HCT116 (cell line): Measurements from ENCODE around the gene TNNT2. TPM values are rescaled to one million over a fixed set of nuclear protein-coding genes. Genes with fewer than 3 reads are reported as not detected.

ENCODE experiments used
- ATAC-seq: fragments of 200-7000 bp; cut with Tn5 transposase; 2 replicates; pipeline ENCODE4 v1.9.1; 2020; ENCODE audit warnings: mild to moderate bottlenecking, moderate library complexity
- BruUV-seq: library from RNA; stranded (reverse); fragments of 400-500 nt; replicated peaks from 2 replicates; lab custom pipeline; 2021; lab: Mats Ljungman, UMichigan
- CTCF ChIA-PET: fragments of 300-600 bp; sonication (Branson Sonifier 250); formaldehyde crosslinking; loops from one replicate; lab custom pipeline; 2021; ENCODE audit warnings: antibody characterized with exemption; lab: Charles Lee
- POLR2A ChIA-PET: fragments of 300-600, 350-600 bp; sonication (Branson Sonifier 250); formaldehyde crosslinking; loops from one replicate; lab custom pipeline; 2021; ENCODE audit warnings: antibody characterized with exemption; lab: Charles Lee
- RAD21 ChIA-PET, 2 experiments: fragments of 300-600 bp; sonication (Branson Sonifier 250); formaldehyde crosslinking; loops; one replicate each; lab custom pipeline; 2023; ENCODE audit warnings: low total read pairs in 2 of 2; ENCODE audit not compliant: uncharacterized antibody in 2 of 2, unreplicated experiment in 2 of 2, low non-redundant PET in 1 of 2; lab: Charles Lee
- DNase-seq: peaks from one replicate; pipeline ENCODE4 v3.0.0-alpha.2; 2010; ENCODE audit warnings: low read depth, low spot score
- H2AFZ ChIP-seq: fragments of 200-600 bp; shearing (Covaris generic), sonication (generic); 2 replicates; pipeline ENCODE4 v1.6.1; 2017; ENCODE audit warnings: low read depth, mixed run types, mixed read lengths, antibody characterized with exemption, low read length; ENCODE audit not compliant: poor library complexity, severe bottlenecking
- H3K27ac ChIP-seq: 2 replicates; pipeline ENCODE4 v1.5.1; 2012; ENCODE audit warnings: low read depth, low read length
- H3K27me3 ChIP-seq: fragments of 200-600 bp; sonication (generic); 2 replicates; pipeline ENCODE4 v1.6.1; 2016; ENCODE audit warnings: mixed run types, low read length, mixed read lengths; ENCODE audit not compliant: insufficient read depth
- H3K36me3 ChIP-seq, 2 experiments: fragments of 200-500 bp in 1 of 2; fragments of 200-600 bp in 1 of 2; sonication (Bioruptor generic) in 1 of 2; sonication (generic) in 1 of 2; 2 replicates each; pipeline versions ENCODE4 v1.5.1 to v1.6.1; 2014 to 2016; ENCODE audit warnings: low read length in 2 of 2, inconsistent platforms in 1 of 2, mixed read lengths in 1 of 2, mixed run types in 1 of 2; ENCODE audit not compliant: insufficient read depth in 2 of 2, control insufficient read depth in 1 of 2
- H3K4me1 ChIP-seq, 2 experiments: fragments of 200-600 bp in 1 of 2; sonication (generic) in 1 of 2; 2 replicates each; pipeline versions ENCODE4 v1.5.1 to v1.6.1; 2012 to 2017; ENCODE audit warnings: low read length in 2 of 2, inconsistent platforms in 1 of 2, mild to moderate bottlenecking in 1 of 2, mixed read lengths in 1 of 2, mixed run types in 1 of 2, moderate library complexity in 1 of 2; ENCODE audit not compliant: insufficient read depth in 2 of 2, control insufficient read depth in 1 of 2
- H3K4me2 ChIP-seq: fragments of 200-600 bp; sonication (generic); 2 replicates; pipeline ENCODE4 v1.6.1; 2017; ENCODE audit warnings: mixed run types, low read length, mixed read lengths
- H3K4me3 ChIP-seq, 2 experiments: fragments of 200-600 bp in 1 of 2; sonication (generic) in 1 of 2; replicated peaks in 1 of 2; 2 replicates each; pipeline ENCODE4 v1.5.1; 2011 to 2016; ENCODE audit warnings: low read length in 2 of 2, control low read depth in 1 of 2, low read depth in 1 of 2, mild to moderate bottlenecking in 1 of 2, mixed read lengths in 1 of 2, mixed run types in 1 of 2
- H3K79me2 ChIP-seq: fragments of 200-600 bp; sonication (generic); 2 replicates; pipeline ENCODE4 v1.6.1; 2017; ENCODE audit warnings: mild to moderate bottlenecking, mixed run types, low read length, moderate library complexity, mixed read lengths; ENCODE audit not compliant: insufficient read depth
- H3K9ac ChIP-seq: fragments of 200-600 bp; sonication (generic); 2 replicates; pipeline ENCODE4 v1.6.1; 2016; ENCODE audit warnings: low read length, mixed read lengths
- H3K9me2 ChIP-seq: fragments of 200-600 bp; sonication (generic), shearing (Covaris generic); 2 replicates; pipeline ENCODE4 v1.6.1; 2017; ENCODE audit warnings: mixed run types, mild to moderate bottlenecking, moderate library complexity; ENCODE audit not compliant: insufficient read depth
- H3K9me3 ChIP-seq, 2 experiments: fragments of 200-500 bp in 1 of 2; fragments of 200-600 bp in 1 of 2; sonication (Bioruptor generic) in 1 of 2; sonication (generic) in 1 of 2; 2 replicates each; pipeline ENCODE4 v1.6.1; 2014 to 2017; ENCODE audit warnings: low read length in 2 of 2, mixed read lengths in 2 of 2, inconsistent platforms in 1 of 2, low read depth in 1 of 2, mild to moderate bottlenecking in 1 of 2, mixed run types in 1 of 2, moderate library complexity in 1 of 2; ENCODE audit not compliant: control insufficient read depth in 1 of 2, insufficient read depth in 1 of 2
- H4K20me1 ChIP-seq: fragments of 200-600 bp; sonication (generic), shearing (Covaris generic); 2 replicates; pipeline ENCODE4 v1.6.1; 2017; ENCODE audit warnings: mixed run types, mild to moderate bottlenecking, moderate library complexity; ENCODE audit not compliant: insufficient read depth
- CEBPB ChIP-seq: IDR thresholded peaks from 2 replicates; pipeline ENCODE4 v1.6.1; 2012; ENCODE audit warnings: low read depth
- EGR1 ChIP-seq: IDR thresholded peaks from 2 replicates; pipeline ENCODE4 v1.6.1; 2012; ENCODE audit warnings: low read depth
- ELF1 ChIP-seq: IDR thresholded peaks from 2 replicates; pipeline ENCODE4 v1.6.1; 2012; ENCODE audit warnings: low read depth, borderline replicate concordance
- EZH2 ChIP-seq: fragments of 200-600 bp; sonication (generic); IDR thresholded peaks from 2 replicates; pipeline ENCODE4 v1.6.1; 2017; ENCODE audit warnings: antibody characterized with exemption, mixed run types
- EZH2phosphoT487 ChIP-seq: fragments of 200-600 bp; IDR thresholded peaks from 2 replicates; pipeline ENCODE4 v1.6.1; 2018; ENCODE audit warnings: antibody characterized with exemption, borderline replicate concordance
- FOSL1 ChIP-seq: IDR thresholded peaks from 2 replicates; pipeline ENCODE4 v1.6.1; 2012; ENCODE audit warnings: low read depth
- JUND ChIP-seq: IDR thresholded peaks from 2 replicates; pipeline ENCODE4 v1.6.1; 2012
- POLR2A ChIP-seq: IDR thresholded peaks from 2 replicates; pipeline ENCODE4 v1.7.0; 2011; ENCODE audit warnings: borderline replicate concordance; ENCODE audit not compliant: insufficient read depth, insufficient read length; ENCODE audit errors: extremely low read depth
- RAD21 ChIP-seq: IDR thresholded peaks from 2 replicates; pipeline ENCODE4 v1.6.1; 2012; ENCODE audit warnings: low read depth, mild to moderate bottlenecking
- SIN3A ChIP-seq: IDR thresholded peaks from 2 replicates; pipeline ENCODE4 v1.6.1; 2012; ENCODE audit warnings: low read depth
- SP1 ChIP-seq: IDR thresholded peaks from 2 replicates; pipeline ENCODE4 v1.6.1; 2012; ENCODE audit warnings: low read depth
- YY1 ChIP-seq: IDR thresholded peaks from 2 replicates; pipeline ENCODE4 v1.6.1; 2011; ENCODE audit warnings: low read length, low read depth, moderate library complexity, mild to moderate bottlenecking; ENCODE audit not compliant: insufficient replicate concordance; ENCODE audit errors: extremely low read depth
- ZNF274 ChIP-seq: fragments of 200-500 bp; sonication (Bioruptor generic); IDR thresholded peaks from 2 replicates; pipeline ENCODE4 v1.6.1; 2014; ENCODE audit warnings: mild to moderate bottlenecking, low read depth, low read length, inconsistent platforms
- intact Hi-C: fragments of 100-400 bp; cut with micrococcal nuclease; formaldehyde crosslinking; loops from 2 replicates; pipeline ENCODE4 v1.10.0; 2022
- total RNA-seq: library from RNA; stranded (reverse); gene quantifications from one replicate; pipeline ENCODE4 v1.2.1, GENCODE V29; 2021; ENCODE audit not compliant: unreplicated experiment
- TF ChIP-seq, protein P1 (sequence below): IDR thresholded peaks from 2 replicates; pipeline ENCODE4 v1.6.1; 2011; ENCODE audit warnings: mild to moderate bottlenecking, low read length, moderate library complexity; ENCODE audit not compliant: insufficient replicate concordance; ENCODE audit errors: extremely low read depth

The TNNT2 gene
- total RNA-seq, 1 experiment from 2014 or later = 2.0 TPM

DNA sequence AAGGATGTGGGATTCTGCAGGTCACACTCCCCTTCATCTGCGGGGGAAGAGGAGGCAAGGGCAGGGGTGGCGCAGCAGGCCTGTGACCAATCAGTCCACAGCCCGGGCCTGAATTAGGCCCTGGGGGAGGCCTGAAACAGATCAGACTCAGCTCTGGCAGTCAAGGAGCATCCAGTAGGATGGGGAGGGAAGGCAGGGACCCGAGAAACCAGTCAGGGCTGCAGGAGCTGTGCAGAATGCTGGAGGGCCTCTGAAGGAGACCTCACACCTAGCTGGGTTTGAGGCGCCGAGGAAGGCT is 12.7 kb downstream of the TNNT2 start:
- no peak for ATAC-seq
- no peaks in the 10 kb centered on the region for H3K36me3 ChIP-seq
- H3K27ac ChIP-seq = no peak overlapping the region
- H3K4me1 ChIP-seq = no peaks in the 10 kb centered on the region
- POLR2A ChIA-PET = no interaction called here
- no peaks in the 10 kb centered on the region for H3K9me3 ChIP-seq
- no TSS peak for BruUV-seq
- TF ChIP-seq YY1 (no peak), JUND (no peak), ZNF274 (no peak), FOSL1 (no peak), ELF1 (no peak), SIN3A (no peak), CEBPB (no peak)
- TF ChIP-seq, protein P1, sequence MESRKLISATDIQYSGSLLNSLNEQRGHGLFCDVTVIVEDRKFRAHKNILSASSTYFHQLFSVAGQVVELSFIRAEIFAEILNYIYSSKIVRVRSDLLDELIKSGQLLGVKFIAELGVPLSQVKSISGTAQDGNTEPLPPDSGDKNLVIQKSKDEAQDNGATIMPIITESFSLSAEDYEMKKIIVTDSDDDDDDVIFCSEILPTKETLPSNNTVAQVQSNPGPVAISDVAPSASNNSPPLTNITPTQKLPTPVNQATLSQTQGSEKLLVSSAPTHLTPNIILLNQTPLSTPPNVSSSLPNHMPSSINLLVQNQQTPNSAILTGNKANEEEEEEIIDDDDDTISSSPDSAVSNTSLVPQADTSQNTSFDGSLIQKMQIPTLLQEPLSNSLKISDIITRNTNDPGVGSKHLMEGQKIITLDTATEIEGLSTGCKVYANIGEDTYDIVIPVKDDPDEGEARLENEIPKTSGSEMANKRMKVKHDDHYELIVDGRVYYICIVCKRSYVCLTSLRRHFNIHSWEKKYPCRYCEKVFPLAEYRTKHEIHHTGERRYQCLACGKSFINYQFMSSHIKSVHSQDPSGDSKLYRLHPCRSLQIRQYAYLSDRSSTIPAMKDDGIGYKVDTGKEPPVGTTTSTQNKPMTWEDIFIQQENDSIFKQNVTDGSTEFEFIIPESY = no peak
- TF ChIP-seq, all 23 proteins: peak for 0
- DNase-seq = no peak
- Histone ChIP-seq H3K27me3 (peaks cover 28% of the 10 kb centered on the region; the same call in 1 of the 2 replicates), H3K9me2 (no peaks in the 10 kb centered on the region), H4K20me1 (no peaks in the 10 kb centered on the region), H3K9ac (no peak overlapping the region), H3K4me3 (no peak overlapping the region), H2AFZ (no peak overlapping the region), H3K4me2 (no peak overlapping the region), H3K79me2 (no peaks in the 10 kb centered on the region)
- RAD21 ChIA-PET = no interaction called here
- CTCF ChIA-PET = interaction anchor here (1.0 kb wide), 1 partner anchor 18 kb away, joined by 3 read pairs; no protein-coding TSS in a partner anchor
- intact Hi-C loops = no loop called here

DNA sequence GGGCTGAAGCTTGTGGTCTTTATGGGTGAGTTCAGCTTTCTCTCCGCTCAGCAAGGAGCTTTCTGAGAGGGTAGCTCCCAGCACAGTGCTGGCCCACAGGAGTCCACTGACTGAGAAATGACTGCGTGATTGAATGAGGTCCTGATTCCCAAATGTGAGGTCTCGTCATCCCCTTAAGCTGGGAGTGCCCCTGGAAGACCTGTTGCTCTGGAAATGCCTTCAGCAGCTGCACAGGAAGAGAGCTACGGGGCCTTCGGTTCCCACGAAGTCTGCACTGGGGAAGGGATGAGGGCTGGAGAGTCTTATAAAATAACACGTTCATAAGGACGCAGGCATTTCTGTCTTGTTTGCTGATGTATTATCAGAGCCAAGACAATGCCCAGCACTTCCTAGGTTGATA is 14.0 kb downstream of the TNNT2 start:
- no peaks in the 10 kb centered on the region for H4K20me1 ChIP-seq
- H3K9ac ChIP-seq = no peak overlapping the region
- ChIA-PET POLR2A (no interaction called here), CTCF (interaction anchor here (2.1 to 3.5 kb wide), 4 partner anchors 13 to 109 kb away, joined by 6 to 31 read pairs (median 20); no protein-coding TSS in a partner anchor), RAD21 (interaction anchor here in 1 of 2 experiments (1.0 to 1.5 kb wide), 2 partner anchors 17 to 112 kb away, joined by 3 to 4 read pairs; no protein-coding TSS in a partner anchor)
- ATAC-seq = no peak
- no peaks in the 10 kb centered on the region for H3K36me3 ChIP-seq
- no peak overlapping the region for H3K4me3 ChIP-seq
- no peak overlapping the region for H2AFZ ChIP-seq
- intact Hi-C loops = no loop called here
- DNase-seq = no peak
- H3K79me2 ChIP-seq = no peaks in the 10 kb centered on the region
- H3K4me2 ChIP-seq = no peak overlapping the region
- no peaks in the 10 kb centered on the region for H3K9me2 ChIP-seq
- H3K4me1 ChIP-seq = no peaks in the 10 kb centered on the region
- H3K27ac ChIP-seq = no peak overlapping the region
- peaks cover 24% of the 10 kb centered on the region; the same call in 1 of the 2 replicates for H3K27me3 ChIP-seq
- no peaks in the 10 kb centered on the region for H3K9me3 ChIP-seq
- BruUV-seq = no TSS peak
- TF ChIP-seq EZH2 (no peak), EZH2phosphoT487 (no peak), EGR1 (no peak), SP1 (no peak), FOSL1 (no peak), POLR2A (no peak), RAD21 (no peak)
- TF ChIP-seq, protein P1 = no peak
